NCI-H128 (cell line): ENCODE data around the gene FGF22.
"Not testable (repeated sequence)": the region's sequence is repeated elsewhere in the genome, so short reads cannot be mapped to it uniquely, and the experiment has no call there.

Source experiments
- DNase-seq: peaks from one replicate; lab custom pipeline; 2025; ENCODE audit not compliant: unreplicated experiment; lab: John Stamatoyannopoulos, UW

The FGF22 gene

DNA sequence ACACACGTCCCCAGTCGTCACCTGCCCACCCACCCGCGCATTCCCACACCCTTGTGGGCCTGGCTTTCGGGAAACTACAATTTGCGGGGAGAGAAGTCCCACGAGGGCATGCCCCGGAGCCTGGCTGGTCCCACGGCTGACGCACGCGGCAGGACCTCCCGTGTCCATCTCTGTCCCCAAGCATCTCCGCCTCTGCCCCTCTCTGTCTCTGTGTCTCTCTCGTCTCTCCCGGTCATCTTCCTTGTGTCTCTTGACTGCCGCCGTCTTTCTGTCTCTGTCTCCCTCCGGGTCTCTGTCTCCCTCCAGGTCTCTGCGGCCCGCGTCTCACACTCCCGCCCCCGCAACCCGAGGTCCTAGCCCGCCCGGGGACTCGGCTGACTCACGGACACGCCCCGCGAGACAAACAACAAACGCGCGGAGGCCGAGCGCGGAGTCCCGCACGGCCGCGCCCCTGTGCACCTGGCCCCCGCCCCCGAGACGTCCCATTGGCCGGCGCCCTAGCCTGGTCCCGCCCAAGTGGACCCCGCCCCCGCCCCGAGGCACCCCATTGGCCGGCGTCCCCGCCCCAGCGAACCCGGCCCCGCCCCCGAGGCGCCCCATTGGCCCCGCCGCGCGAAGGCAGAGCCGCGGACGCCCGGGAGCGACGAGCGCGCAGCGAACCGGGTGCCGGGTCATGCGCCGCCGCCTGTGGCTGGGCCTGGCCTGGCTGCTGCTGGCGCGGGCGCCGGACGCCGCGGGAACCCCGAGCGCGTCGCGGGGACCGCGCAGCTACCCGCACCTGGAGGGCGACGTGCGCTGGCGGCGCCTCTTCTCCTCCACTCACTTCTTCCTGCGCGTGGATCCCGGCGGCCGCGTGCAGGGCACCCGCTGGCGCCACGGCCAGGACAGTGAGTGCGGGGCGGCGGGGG, at the start of gene FGF22:
FGF22 (plus strand) TSS at position 627 of the 908 bp plus-strand sequence; CDS start at position 674, 47 bp downstream.
- DNase-seq = peak; percentile 47

DNA sequence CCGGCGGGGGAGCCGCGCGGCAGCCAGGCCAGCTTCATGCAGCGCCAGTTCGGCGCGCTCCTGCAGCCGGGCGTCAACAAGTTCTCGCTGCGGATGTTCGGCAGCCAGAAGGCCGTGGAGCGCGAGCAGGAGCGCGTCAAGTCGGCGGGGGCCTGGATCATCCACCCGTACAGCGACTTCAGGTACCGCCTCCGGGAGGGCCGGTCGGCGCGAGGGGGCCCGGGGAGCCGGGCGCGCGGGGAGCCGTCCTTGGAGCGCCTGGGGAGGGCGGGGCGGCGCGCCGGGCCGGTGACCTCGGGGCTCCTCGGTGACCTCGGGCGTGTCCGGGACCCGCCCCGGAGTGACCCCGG, 49.3 kb upstream of the FGF22 start:
- DNase-seq = no peak

DNA sequence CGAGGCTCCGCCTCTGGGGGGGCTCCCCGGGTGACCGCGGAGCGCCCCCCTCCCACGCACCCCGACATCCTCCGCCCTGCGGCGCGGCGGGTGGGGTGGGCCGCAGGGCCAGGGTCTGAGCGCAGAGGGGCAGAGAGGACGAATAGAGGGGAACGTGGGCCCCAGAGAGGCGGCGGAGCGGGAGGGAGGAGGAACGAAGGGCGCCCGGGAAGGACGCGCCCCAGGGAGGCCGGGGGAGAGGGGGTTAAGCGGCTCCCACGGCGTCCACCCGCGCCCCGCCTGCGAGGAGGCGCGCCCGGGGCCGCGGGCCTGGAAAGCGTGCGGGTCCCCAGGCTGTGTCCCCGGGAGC, 49.0 kb upstream of the FGF22 start:
- DNase-seq = no peak

DNA sequence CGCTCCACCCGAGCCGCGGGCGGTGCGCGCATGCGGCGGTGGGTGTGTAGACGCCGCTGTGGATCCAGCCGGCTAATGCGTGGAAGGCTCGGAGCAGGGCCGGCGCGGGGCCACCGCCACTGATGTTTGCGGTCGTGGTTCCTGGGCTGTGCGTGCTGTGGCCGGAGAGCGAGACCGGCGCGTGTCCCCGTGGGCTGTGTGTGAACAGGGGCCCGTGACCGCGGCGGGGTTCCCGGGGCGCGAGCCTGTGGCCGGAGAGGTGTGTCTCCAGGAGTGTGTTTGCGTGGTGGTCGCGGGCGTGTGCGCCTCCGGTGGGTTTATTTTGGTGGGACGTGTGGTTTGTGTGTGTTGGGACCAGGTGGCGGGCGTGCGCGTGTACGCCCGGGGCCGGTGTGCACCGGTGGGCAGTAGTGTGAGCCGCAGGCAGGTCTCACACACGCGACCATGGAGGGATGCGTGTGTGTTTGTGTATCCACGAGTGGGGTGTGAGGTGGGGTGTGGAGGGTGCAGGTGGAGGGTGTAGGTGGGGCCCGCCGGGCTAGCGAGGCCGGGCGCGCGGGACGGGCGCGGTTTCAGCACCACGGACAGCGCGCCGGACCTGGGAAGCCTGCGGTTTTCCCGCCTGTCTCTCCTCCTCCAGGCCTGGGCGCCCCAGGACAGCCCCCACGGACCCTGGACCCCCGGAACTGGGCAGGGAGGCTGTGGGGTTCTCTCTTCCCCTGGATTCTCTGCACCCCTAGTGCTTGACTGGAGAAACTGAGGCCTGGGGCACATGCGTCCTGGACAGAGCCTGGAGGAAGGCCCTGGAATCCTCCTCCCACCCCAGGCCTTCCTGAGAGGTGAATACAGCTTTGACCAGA, 48.4 kb upstream of the FGF22 start:
- no peak for DNase-seq

DNA sequence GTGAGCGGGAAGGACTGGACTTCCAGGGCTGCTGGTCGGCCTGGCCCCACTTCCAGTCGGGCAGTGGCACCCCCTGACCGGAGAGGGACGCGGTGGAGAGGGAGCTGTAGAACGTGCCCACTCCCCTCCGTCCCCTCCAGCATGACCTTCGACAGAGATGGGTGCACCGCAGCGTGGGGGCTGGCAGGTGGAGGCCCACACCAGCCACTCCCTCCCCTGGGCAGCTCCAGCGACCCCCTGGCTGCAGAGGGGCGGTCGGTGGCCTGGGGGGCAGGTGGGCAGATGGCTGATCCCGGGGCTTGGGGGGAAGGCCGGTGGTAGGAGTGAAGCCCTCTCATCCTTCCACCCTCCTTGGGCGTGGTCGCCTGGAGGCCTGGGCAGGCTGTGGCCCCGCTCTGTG, 47.6 kb upstream of the FGF22 start:
- no peak for DNase-seq

DNA sequence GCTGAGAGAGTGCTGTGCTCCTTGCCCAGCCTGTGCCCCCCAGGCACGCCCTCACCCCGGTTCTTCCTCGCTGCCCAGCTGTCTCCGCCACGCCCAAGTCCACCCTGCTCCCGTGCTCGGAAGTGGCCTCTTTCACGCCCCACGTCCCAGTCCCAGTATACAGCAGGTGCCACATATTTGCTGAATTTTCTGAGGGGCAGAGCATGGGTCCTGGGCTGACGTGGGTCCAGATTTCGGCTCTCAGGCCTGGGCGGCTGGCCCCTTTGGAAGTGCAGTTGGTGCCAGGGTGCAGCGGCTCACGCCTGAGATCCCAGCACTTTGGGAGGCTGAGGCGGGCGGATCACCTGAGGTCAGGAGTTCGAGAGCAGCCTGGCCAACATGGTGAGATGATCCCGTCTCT, 46.6 kb upstream of the FGF22 start:
- no peak for DNase-seq

DNA sequence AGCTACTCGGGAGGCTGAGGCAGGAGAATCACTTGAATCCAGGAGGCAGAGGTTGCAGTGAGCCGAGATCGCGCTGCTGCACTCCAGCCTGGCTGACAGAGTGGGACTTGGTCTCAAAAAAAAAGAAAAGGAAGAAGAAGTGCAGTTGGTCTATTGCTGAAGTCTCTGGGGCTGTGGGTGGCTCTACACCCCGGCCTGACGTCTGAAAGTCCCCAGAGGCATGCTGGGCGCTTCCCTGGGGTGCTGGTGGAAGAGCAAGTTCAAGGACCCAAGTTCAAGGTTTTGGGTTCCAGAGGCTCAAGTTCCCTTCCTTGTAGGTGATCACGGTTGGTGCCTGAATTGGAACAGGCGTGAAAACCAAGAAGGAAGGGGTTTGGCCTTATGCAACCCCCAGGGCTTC, 46.2 kb upstream of the FGF22 start:
- no peak for DNase-seq

DNA sequence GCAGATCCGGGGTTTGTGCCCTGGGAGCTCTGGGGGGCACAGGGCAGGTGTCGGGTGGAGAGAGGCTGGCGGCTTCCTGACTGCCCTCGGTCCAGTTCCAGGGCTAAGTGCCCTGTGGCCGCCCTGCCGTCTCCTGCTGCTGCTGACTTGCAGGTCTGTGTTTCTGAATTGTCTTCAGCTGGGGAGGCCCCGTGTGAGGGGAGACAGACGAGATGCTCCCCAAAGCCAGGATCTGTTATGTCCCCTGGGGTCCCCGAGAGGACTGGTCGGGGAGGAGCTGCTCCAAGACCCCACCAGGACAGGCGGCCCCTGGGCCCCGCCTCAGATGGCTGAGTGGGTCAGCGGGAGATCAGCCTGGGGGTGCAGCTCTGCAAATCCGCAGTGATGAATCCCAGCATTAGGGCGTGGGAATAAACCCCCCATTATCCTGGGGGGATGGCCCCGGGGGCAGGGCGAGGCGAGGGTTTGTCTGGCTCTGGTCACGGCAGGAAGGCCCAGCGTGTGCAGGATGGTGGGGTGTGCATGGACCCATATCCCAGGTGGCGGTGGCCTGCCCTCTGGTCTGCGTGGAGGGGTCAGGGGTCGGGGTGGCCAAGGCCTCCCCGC, 45.3 kb upstream of the FGF22 start:
- no peak for DNase-seq

DNA sequence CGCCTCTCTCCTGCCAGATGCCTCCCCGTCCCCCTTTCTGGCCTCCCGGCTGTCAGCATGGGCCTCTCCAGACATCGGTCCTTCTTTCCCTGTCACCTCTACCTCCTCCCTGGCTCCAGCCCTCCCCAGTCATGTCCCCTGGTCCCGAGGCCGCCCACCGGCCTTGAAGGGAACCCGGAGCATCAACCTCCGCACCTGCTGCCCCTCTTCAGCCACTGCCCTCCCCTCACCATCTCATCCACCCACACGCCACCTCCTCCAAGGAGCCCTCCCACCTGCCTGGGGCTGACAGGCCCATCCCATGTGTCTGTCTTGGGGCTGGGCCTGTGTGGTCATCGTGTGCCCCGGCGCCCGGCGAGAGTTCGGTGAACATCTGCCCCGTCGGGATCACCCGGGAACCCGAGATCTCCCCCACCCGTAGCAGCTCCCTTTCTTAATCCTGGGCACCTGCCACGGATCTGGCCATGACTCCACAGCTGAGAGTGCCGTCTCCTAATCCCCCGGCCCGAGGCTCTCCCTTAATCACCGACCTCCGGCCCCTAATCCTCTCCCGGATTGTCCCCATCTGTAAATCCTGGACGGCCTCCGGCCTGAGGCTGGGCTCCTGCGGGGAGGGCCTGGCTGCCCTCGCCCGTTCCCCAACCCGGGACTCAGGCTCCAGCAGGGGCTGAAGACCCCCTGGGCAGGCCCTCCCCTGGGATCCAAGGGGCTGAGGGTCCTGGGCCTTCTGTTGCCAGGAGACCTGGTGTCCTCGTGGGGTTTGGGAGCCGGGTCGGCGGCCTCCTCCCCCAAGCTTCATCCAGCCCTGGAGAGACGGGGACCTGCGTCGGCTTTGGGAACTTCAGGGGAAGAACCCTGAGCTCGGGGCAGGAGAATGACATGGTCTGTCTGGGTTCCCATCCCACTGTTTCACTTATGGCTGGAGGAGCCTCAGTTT, 44.1 kb upstream of the FGF22 start:
- DNase-seq = no peak

DNA sequence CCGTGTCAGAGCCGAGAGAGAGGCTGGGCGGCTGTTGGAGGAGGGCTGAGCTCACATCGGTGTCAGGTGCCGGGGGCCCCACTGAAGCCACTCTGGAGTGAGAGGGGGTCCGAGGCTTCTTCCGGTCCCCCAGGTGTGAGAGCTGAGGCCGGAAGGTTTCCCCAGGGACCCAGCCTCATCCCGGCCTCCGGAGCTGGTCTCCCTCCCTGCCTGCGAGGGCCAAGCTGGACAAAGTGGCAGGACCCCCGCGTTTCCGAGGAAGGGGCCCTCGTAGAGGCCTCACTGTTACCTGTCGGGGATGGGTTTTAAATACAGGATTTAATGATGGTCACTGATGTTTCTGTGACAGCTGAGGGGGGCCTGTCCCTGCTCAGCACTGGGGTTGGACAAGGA, 43.4 kb upstream of the FGF22 start:
- DNase-seq = no peak

DNA sequence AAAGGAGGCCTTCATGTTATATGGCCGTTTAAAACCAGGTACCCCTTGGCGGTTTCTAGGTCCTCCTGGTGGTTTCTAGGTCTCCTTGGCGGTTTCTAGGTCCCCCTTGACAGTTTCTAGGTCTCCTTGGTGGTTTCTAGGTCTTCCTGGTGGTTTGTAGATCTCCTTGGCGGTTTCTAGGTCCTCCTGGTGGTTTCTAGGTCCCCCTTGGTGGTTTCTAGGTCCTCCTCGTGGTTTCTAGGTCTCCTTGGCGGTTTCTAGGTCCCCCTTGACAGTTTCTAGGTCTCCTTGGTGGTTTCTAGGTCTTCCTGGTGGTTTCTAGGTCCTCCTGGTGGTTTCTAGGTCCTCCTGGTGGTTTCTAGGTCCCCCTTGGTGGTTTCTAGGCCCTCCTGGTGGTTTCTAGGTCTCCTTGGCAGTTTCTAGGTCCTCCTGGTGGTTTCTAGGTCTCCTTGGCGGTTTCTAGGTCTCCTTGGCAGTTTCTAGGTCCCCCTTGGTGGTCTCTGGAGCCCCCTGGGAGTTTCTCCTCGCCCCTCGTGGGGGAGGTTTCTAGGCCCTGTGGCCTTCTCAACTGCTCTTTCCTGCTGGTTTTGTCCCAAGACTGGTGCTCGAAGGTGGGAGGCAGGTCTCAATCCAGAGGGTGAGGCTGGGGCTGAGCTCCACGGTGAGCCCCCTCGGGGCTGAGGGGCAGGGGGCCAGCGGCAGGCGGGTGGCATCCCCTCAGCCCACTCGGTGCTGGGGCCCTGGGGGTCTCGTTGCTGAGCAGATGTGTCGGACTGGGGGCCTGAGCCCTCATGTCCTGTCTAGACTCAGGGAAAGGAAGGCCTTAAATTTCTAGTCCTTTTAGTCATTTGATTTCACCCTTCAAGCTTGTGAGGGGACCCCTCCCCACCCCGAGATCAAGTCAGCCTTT, 42.0 kb upstream of the FGF22 start:
- no peak for DNase-seq

DNA sequence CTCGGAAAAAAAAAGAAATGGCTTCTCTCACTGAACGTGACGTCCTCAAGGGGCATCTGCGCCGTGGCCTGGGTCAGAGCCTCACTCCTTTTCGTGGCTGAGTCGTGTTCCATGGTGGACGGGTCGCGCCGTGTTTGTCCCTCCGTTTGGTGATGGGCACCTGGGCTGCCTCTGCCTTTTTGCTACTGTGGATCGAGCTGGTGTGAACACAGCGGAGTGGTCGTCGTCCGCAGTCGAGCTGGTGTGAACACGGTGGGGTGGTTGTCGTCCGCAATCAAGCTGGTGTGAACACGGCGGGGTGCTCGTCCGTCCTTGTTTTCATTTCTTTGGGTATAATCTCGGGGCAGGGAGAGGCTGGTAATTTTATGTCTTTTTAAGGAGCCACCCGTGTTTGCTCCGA, 38.4 kb upstream of the FGF22 start:
- no peak for DNase-seq

DNA sequence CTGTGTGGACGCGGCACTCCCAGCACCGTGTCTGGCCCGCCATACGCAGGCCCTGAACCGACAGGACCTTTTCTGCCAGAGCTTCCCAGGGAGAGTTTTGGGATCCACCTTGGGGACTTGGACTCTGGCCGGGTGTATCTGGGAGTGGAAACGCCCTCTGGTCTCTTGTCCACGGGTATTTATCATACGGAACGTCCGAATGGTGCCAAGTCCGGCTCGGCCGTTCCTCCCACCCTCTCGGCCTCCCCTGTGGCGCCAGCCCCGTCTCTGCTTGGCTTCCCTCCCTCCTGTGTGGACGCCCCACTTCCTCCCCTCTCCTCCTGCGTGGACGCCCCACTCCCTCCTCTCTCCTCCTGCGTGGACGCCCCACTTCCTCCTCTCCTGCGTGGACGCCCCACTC, 37.9 kb upstream of the FGF22 start:
- DNase-seq = no peak

DNA sequence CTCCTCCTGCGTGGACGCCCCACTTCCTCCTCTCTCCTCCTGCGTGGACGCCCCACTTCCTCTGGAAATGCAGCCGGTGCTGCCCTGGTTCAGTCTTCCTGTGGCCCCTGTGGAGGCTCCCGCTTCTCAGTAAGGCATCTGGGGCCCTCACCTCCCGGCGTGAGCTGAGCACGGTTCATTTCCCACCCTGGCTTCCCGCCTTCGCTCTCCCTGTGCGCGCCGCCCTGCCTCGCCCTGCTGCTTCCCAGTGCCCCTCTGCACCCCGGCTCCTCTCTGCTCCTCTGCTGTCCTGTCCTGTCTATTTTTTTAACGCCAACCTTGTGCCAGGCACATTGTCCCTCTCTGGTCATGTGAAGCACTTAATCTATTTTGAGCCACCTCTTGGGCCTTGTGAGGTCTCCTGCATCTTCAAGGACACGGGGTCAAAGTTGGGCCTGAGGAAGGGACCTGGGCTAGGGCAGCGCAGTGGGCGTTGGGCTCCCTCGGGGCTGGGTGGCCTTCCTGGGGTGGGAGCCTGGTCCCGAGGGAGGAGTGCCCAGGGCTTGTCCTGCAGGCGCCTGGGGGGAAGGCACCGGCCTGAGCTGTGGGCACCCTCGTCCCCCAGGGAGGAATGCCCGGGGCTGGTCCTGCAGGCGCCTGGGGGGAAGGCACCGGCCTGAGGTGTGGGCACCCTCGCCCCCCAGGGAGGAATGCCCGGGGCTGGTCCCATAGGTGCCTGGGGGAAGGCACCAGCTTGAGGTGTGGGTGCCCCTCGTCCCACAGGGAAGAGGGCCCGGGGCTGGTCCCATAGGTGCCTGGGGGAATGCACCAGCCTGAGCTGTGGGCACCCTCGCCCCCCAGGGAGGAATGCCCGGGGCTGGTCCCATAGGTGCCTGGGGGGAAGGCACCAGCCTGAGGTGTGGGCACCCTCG, 37.0 kb upstream of the FGF22 start:
- no peak for DNase-seq

DNA sequence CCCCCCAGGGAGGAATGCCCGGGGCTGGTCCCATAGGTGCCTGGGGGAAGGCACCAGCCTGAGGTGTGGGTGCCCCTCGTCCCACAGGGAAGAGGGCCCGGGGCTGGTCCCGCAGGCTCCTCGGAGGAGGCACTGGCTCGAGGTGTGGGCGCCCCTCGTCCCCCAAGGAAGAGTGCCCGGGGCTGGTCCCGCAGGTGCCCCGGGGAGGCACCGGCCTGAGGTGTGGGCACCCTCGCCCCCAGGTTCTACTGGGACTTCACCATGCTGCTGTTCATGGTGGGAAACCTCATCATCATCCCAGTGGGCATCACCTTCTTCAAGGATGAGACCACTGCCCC, 36.4 kb upstream of the FGF22 start:
- DNase-seq = not testable (repeated sequence)

DNA sequence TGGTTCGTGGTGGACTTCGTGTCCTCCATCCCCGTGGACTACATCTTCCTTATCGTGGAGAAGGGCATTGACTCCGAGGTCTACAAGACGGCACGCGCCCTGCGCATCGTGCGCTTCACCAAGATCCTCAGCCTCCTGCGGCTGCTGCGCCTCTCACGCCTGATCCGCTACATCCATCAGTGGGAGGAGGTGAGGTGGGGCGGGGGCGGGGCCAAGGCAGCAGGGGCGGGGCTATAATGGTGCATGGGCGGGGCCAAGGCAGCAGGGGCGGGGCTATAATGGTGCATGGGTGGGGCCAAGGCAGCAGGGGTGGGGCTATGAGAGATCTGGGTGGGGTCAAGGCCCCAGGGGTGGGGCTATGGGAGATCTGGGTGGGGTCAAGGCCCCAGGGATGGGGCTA, 35.9 kb upstream of the FGF22 start:
- DNase-seq = not testable (repeated sequence)

DNA sequence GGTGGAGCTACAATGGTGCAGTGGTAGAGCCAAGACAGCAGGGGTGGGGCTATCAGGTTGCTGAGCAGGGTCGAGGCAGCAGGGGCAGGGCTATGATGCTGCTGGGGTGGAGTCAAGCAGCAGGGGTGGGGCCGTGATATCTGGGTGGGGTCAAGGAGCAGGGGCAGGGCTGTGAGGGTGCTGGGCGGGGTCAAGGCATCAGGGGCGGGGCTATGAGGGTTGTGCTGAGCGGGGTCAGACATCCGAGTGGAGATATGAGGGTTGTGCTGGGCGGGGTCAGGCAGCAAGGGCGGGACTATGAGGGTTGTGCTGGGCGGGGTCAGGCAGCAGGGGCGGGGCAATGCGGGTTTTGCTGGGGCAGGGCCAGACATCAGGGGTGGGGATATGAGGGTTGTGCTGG, 35.3 kb upstream of the FGF22 start:
- DNase-seq = no peak

DNA sequence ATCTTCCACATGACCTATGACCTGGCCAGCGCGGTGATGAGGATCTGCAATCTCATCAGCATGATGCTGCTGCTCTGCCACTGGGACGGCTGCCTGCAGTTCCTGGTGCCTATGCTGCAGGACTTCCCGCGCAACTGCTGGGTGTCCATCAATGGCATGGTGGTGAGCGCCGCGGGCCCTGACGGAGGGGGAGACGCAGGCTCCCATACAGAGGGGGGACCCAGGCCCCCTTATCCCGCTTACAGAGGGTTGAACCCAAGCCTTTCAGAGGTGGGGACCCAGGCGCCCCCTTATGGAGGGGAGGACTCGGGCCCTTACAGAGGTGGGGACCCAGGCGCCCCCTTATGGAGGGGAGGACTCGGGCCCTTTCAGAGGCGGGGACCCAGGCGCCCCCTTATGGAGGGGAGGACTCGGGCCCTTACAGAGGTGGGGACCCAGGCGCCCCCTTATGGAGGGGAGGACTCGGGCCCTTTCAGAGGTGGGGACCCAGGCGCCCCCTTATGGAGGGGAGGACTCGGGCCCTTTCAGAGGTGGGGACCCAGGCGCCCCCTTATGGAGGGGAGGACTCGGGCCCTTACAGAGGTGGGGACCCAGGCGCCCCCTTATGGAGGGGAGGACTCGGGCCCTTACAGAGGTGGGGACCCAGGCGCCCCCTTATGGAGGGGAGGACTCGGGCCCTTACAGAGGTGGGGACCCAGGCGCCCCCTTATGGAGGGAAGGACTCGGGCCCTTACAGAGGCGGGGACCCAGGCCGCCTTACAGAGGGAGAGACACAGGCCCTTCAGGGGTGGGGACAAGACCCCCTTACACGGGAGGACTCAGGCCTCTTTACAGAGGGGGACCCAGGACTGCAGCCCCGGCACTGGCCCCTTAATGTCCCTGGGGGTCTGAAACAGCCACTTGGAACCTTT, 34.4 kb upstream of the FGF22 start:
- not testable (repeated sequence) for DNase-seq
